GM23338 (cell line): ENCODE measurements around the gene GPRIN2. TPM values are rescaled to one million over a fixed set of nuclear protein-coding genes. Genes with fewer than 3 reads are reported as not detected.

Source experiments
- ATAC-seq: fragments of 200-7000 bp; cut with Tn5 transposase; 3 replicates; pipeline ENCODE4 v1.9.1; 2020
- DNase-seq: peaks from one replicate; pipeline ENCODE4 v3.0.0-alpha.2; 2015; ENCODE audit warnings: low spot score
- H2AFZ ChIP-seq: fragments of 200-600 bp; sonication (generic); 2 replicates; pipeline ENCODE4 v1.8.0; 2016; ENCODE audit warnings: antibody characterized with exemption, mild to moderate bottlenecking, moderate library complexity
- H3F3A ChIP-seq: fragments of 200-600 bp; sonication (generic); replicated peaks from 2 replicates; pipeline ENCODE4 v1.8.0; 2017; ENCODE audit warnings: antibody characterized with exemption, mixed run types, low read depth
- H3K27ac ChIP-seq: fragments of 200-600 bp; sonication (generic); 2 replicates; pipeline ENCODE4 v1.6.1; 2016; ENCODE audit warnings: low read depth
- H3K27me3 ChIP-seq: fragments of 200-600 bp; sonication (generic); 2 replicates; pipeline ENCODE4 v1.8.0; 2016; ENCODE audit warnings: mild to moderate bottlenecking, mixed run types, moderate library complexity; ENCODE audit not compliant: insufficient read depth
- H3K36me3 ChIP-seq: fragments of 200-600 bp; sonication (generic); 2 replicates; pipeline ENCODE4 v1.8.0; 2016; ENCODE audit warnings: mild to moderate bottlenecking; ENCODE audit not compliant: insufficient read depth
- H3K4me1 ChIP-seq: fragments of 200-600 bp; sonication (generic); 2 replicates; pipeline ENCODE4 v1.8.0; 2016; ENCODE audit warnings: mild to moderate bottlenecking, moderate library complexity; ENCODE audit not compliant: insufficient read depth
- H3K4me2 ChIP-seq: fragments of 200-600 bp; sonication (generic); 2 replicates; pipeline ENCODE4 v1.7.1; 2017; ENCODE audit warnings: mixed run types
- H3K4me3 ChIP-seq: fragments of 200-600 bp; sonication (generic); 2 replicates; pipeline ENCODE4 v1.6.1; 2016; ENCODE audit warnings: mixed run types
- H3K79me2 ChIP-seq: fragments of 200-600 bp; sonication (generic); replicated peaks from 2 replicates; pipeline ENCODE4 v1.8.0; 2017; ENCODE audit warnings: mild to moderate bottlenecking; ENCODE audit not compliant: insufficient read depth
- H3K9me2 ChIP-seq: fragments of 200-600 bp; sonication (generic); 2 replicates; pipeline ENCODE4 v1.8.0; 2017; ENCODE audit not compliant: insufficient read depth
- H4K20me1 ChIP-seq: fragments of 200-600 bp; sonication (generic); replicated peaks from 2 replicates; pipeline ENCODE4 v1.8.0; 2017; ENCODE audit warnings: mild to moderate bottlenecking; ENCODE audit not compliant: insufficient read depth
- H3K27ac Mint-ChIP-seq: 2 replicates; pipeline ENCODE4 v1.8.0; 2020; ENCODE audit warnings: inconsistent platforms, mild to moderate bottlenecking, moderate library complexity, mixed read lengths
- H3K27me3 Mint-ChIP-seq: 3 replicates; pipeline ENCODE4 v1.8.0; 2022; ENCODE audit warnings: low read depth, mild to moderate bottlenecking, moderate library complexity, mixed read lengths, inconsistent platforms; ENCODE audit not compliant: insufficient read depth, poor library complexity
- H3K36me3 Mint-ChIP-seq: 3 replicates; pipeline ENCODE4 v1.8.0; 2021; ENCODE audit warnings: low read depth, mild to moderate bottlenecking, inconsistent platforms, moderate library complexity, mixed read lengths
- H3K4me1 Mint-ChIP-seq: 3 replicates; pipeline ENCODE4 v1.8.0; 2020; ENCODE audit warnings: mild to moderate bottlenecking, inconsistent platforms, mixed read lengths
- H3K4me3 Mint-ChIP-seq: 3 replicates; pipeline ENCODE4 v1.8.0; 2021; ENCODE audit warnings: moderate library complexity, mild to moderate bottlenecking, inconsistent platforms, mixed read lengths
- H3K9me3 Mint-ChIP-seq: 3 replicates; pipeline ENCODE4 v1.8.0; 2020; ENCODE audit warnings: moderate library complexity, mild to moderate bottlenecking, inconsistent platforms, mixed read lengths
- CREB1 ChIP-seq: fragments of 250-450 bp; sonication (Bioruptor Pico); IDR thresholded peaks from 2 replicates; pipeline ENCODE4 v1.5.0; 2020; ENCODE audit warnings: low read depth, mild to moderate bottlenecking, moderate library complexity
- EZH2 ChIP-seq: fragments of 200-600 bp; sonication (generic); IDR thresholded peaks from one replicate; pipeline ENCODE4 v1.8.0; 2017; ENCODE audit warnings: antibody characterized with exemption, mild to moderate bottlenecking, low read depth; ENCODE audit not compliant: unreplicated experiment
- NANOG ChIP-seq: IDR thresholded peaks from 2 replicates; pipeline ENCODE4 v1.6.1; 2016; ENCODE audit warnings: antibody characterized with exemption, borderline replicate concordance
- POLR2AphosphoS5 ChIP-seq: IDR thresholded peaks from 2 replicates; pipeline ENCODE4 v1.6.1; 2016; ENCODE audit warnings: antibody characterized with exemption, low read depth
- STAT1 ChIP-seq: IDR thresholded peaks from one replicate; pipeline ENCODE4 v1.6.1; 2016; ENCODE audit warnings: antibody characterized with exemption; ENCODE audit not compliant: unreplicated experiment
- ZNF331 ChIP-seq: fragments of 250-450 bp; sonication (Bioruptor Pico); IDR thresholded peaks from 2 replicates; pipeline ENCODE4 v1.5.0; 2020; ENCODE audit warnings: low read depth, mild to moderate bottlenecking, moderate library complexity
- polyA plus RNA-seq: library from polyadenylated mRNA; unstranded; fragments of >200 nt; fragmentation: Nextera tagmentation; extraction: Ambion mirVana; gene quantifications from 2 replicates; pipeline ENCODE4 v1.2.1, GENCODE V29; 2016
- total RNA-seq: library from RNA; depleted of rRNA; stranded (reverse); fragments of >200 nt; shearing (Covaris generic); gene quantifications from 2 replicates; pipeline ENCODE4 v1.2.3, GENCODE V29; 2014
- TF ChIP-seq, protein P1 (sequence below): IDR thresholded peaks from one replicate; pipeline ENCODE4 v1.6.1; 2018; ENCODE audit warnings: antibody characterized with exemption; ENCODE audit not compliant: unreplicated experiment
- TF ChIP-seq, protein P2 (sequence below): fragments of 250-450 bp; sonication (Bioruptor Pico); IDR thresholded peaks from 2 replicates; pipeline ENCODE4 v1.5.0; 2020; ENCODE audit warnings: mild to moderate bottlenecking, moderate library complexity

The GPRIN2 gene
- total and polyA plus RNA-seq, 2 experiments from 2014 or later, result 2.9 to 28.5 TPM

DNA sequence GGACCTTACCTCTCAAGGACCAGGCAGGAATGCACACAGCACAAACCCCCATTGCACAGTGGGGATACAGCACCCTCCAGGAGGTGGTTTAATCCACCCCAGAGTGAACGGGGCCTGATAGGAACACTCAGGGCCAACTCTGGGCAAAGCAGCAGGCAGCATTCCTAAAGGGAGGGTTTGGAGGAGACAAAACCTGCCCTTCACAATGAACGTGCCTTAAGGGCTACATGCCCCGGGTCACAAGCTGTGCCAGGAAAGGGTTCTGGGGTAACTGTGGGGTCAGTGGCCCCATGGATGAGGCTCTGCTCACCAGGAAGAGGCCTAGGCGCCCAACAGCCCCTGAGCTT is 1.1 kb downstream of the GPRIN2 start:
- peaks cover 10% of the 10 kb centered on the region; the same call in 1 of the 2 replicates for H3K79me2 ChIP-seq
- peak overlapping the region; percentile 100 for H3K4me2 ChIP-seq
- peak; percentile 63 for DNase-seq
- TF ChIP-seq STAT1 (no peak), NANOG (no peak), ZNF331 (CRISPR knock-in tag) (no peak), CREB1 (CRISPR knock-in tag) (no peak), EZH2 (no peak), POLR2AphosphoS5 (no peak)
- TF ChIP-seq, protein P1, sequence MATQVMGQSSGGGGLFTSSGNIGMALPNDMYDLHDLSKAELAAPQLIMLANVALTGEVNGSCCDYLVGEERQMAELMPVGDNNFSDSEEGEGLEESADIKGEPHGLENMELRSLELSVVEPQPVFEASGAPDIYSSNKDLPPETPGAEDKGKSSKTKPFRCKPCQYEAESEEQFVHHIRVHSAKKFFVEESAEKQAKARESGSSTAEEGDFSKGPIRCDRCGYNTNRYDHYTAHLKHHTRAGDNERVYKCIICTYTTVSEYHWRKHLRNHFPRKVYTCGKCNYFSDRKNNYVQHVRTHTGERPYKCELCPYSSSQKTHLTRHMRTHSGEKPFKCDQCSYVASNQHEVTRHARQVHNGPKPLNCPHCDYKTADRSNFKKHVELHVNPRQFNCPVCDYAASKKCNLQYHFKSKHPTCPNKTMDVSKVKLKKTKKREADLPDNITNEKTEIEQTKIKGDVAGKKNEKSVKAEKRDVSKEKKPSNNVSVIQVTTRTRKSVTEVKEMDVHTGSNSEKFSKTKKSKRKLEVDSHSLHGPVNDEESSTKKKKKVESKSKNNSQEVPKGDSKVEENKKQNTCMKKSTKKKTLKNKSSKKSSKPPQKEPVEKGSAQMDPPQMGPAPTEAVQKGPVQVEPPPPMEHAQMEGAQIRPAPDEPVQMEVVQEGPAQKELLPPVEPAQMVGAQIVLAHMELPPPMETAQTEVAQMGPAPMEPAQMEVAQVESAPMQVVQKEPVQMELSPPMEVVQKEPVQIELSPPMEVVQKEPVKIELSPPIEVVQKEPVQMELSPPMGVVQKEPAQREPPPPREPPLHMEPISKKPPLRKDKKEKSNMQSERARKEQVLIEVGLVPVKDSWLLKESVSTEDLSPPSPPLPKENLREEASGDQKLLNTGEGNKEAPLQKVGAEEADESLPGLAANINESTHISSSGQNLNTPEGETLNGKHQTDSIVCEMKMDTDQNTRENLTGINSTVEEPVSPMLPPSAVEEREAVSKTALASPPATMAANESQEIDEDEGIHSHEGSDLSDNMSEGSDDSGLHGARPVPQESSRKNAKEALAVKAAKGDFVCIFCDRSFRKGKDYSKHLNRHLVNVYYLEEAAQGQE, result no peak
- TF ChIP-seq, protein P2, sequence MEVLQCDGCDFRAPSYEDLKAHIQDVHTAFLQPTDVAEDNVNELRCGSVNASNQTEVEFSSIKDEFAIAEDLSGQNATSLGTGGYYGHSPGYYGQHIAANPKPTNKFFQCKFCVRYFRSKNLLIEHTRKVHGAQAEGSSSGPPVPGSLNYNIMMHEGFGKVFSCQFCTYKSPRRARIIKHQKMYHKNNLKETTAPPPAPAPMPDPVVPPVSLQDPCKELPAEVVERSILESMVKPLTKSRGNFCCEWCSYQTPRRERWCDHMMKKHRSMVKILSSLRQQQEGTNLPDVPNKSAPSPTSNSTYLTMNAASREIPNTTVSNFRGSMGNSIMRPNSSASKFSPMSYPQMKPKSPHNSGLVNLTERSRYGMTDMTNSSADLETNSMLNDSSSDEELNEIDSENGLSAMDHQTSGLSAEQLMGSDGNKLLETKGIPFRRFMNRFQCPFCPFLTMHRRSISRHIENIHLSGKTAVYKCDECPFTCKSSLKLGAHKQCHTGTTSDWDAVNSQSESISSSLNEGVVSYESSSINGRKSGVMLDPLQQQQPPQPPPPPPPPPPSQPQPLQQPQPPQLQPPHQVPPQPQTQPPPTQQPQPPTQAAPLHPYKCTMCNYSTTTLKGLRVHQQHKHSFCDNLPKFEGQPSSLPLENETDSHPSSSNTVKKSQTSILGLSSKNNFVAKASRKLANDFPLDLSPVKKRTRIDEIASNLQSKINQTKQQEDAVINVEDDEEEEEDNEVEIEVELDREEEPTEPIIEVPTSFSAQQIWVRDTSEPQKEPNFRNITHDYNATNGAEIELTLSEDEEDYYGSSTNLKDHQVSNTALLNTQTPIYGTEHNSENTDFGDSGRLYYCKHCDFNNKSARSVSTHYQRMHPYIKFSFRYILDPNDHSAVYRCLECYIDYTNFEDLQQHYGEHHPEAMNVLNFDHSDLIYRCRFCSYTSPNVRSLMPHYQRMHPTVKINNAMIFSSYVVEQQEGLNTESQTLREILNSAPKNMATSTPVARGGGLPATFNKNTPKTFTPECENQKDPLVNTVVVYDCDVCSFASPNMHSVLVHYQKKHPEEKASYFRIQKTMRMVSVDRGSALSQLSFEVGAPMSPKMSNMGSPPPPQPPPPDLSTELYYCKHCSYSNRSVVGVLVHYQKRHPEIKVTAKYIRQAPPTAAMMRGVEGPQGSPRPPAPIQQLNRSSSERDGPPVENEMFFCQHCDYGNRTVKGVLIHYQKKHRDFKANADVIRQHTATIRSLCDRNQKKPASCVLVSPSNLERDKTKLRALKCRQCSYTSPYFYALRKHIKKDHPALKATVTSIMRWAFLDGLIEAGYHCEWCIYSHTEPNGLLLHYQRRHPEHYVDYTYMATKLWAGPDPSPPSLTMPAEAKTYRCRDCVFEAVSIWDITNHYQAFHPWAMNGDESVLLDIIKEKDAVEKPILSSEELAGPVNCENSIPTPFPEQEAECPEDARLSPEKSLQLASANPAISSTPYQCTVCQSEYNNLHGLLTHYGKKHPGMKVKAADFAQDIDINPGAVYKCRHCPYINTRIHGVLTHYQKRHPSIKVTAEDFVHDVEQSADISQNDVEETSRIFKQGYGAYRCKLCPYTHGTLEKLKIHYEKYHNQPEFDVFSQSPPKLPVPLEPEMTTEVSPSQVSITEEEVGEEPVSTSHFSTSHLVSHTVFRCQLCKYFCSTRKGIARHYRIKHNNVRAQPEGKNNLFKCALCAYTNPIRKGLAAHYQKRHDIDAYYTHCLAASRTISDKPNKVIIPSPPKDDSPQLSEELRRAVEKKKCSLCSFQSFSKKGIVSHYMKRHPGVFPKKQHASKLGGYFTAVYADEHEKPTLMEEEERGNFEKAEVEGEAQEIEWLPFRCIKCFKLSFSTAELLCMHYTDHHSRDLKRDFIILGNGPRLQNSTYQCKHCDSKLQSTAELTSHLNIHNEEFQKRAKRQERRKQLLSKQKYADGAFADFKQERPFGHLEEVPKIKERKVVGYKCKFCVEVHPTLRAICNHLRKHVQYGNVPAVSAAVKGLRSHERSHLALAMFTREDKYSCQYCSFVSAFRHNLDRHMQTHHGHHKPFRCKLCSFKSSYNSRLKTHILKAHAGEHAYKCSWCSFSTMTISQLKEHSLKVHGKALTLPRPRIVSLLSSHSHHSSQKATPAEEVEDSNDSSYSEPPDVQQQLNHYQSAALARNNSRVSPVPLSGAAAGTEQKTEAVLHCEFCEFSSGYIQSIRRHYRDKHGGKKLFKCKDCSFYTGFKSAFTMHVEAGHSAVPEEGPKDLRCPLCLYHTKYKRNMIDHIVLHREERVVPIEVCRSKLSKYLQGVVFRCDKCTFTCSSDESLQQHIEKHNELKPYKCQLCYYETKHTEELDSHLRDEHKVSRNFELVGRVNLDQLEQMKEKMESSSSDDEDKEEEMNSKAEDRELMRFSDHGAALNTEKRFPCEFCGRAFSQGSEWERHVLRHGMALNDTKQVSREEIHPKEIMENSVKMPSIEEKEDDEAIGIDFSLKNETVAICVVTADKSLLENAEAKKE (CRISPR knock-in tag), result no peak
- 0 out of 2 replicates have a peak, but pooled peaks cover 6% of the 10 kb centered on the region for H3F3A ChIP-seq
- H3K27ac Mint-ChIP-seq, result no peak overlapping the region
- no peak overlapping the region for H3K27ac ChIP-seq
- peaks cover 4% of the 10 kb centered on the region; the same call in 1 of the 2 replicates for H3K9me2 ChIP-seq
- peaks cover 27% of the 10 kb centered on the region for H4K20me1 ChIP-seq
- ATAC-seq, result peak; percentile 21
- peak overlapping the region; percentile 100 for H2AFZ ChIP-seq
- peaks cover 16% of the 10 kb centered on the region for H3K27me3 ChIP-seq
- H3K4me3 Mint-ChIP-seq, result no peak overlapping the region
- peaks cover 5% of the 10 kb centered on the region for H3K36me3 ChIP-seq
- peaks cover 1% of the 10 kb centered on the region; the same call in 1 of the 3 replicates for H3K36me3 Mint-ChIP-seq
- H3K4me3 ChIP-seq, result peak overlapping the region; percentile 96
- peaks cover 11% of the 10 kb centered on the region for H3K27me3 Mint-ChIP-seq
- H3K4me1 Mint-ChIP-seq, result peaks cover 4% of the 10 kb centered on the region; the same call in 2 of the 3 replicates
- peaks cover 20% of the 10 kb centered on the region for H3K4me1 ChIP-seq
- H3K9me3 Mint-ChIP-seq, result peaks cover 3% of the 10 kb centered on the region; the same call in 1 of the 3 replicates
